T-helper 17 cell (primary cell): ENCODE measurements around the gene RPP25. TPM values are rescaled to one million over a fixed set of nuclear protein-coding genes. Genes with fewer than 3 reads are reported as not detected.

Source experiments
- ATAC-seq: fragments of 150-1000 bp; cut with Tn5 transposase; 2 replicates; pipeline ENCODE4 v1.10.0; 2021; ENCODE audit warnings: mild to moderate bottlenecking, moderate library complexity
- DNase-seq, 3 donors: peaks; one replicate each; pipeline versions ENCODE4 v3.0.0 to v3.0.0-alpha.2; 2020 to 2021
- H3K9me3 ChIP-seq: one replicate; pipeline ENCODE4 v1.7.0; 2013; ENCODE audit warnings: low read length, mild to moderate bottlenecking; ENCODE audit not compliant: control insufficient read depth, poor library complexity, severe bottlenecking
- H3K27ac Mint-ChIP-seq: one replicate; pipeline ENCODE4 v1.8.0; 2022; ENCODE audit warnings: mild to moderate bottlenecking, moderate library complexity, mixed read lengths
- H3K27me3 Mint-ChIP-seq: one replicate; pipeline ENCODE4 v1.8.0; 2022; ENCODE audit warnings: mixed read lengths
- H3K36me3 Mint-ChIP-seq: one replicate; pipeline ENCODE4 v1.8.0; 2022; ENCODE audit warnings: low read depth, mixed read lengths
- H3K4me1 Mint-ChIP-seq: one replicate; pipeline ENCODE4 v1.8.0; 2022; ENCODE audit warnings: mild to moderate bottlenecking, mixed read lengths
- H3K4me3 Mint-ChIP-seq: one replicate; pipeline ENCODE4 v1.8.0; 2022; ENCODE audit warnings: mild to moderate bottlenecking, moderate library complexity, mixed read lengths
- total RNA-seq, 4 donors: library from RNA in 2 of 4; stranded (reverse) in 2 of 4; gene quantifications; one replicate each; pipeline ENCODE4 v1.2.3 and lab custom pipeline; 2022 to 2026

RPP25 gene
- total RNA-seq, 2 donors from 2014 or later: 0.99 to 1.3 TPM

- Mint-ChIP-seq H3K36me3 (peaks cover 6% of the 10 kb centered on the region), H3K4me3 (no peak overlapping the region), H3K27ac (no peak overlapping the region), H3K27me3 (peaks cover 33% of the 10 kb centered on the region), H3K4me1 (peaks cover 6% of the 10 kb centered on the region)
- DNase-seq (no peak), ATAC-seq (no peak)
- H3K9me3 ChIP-seq: no peaks in the 10 kb centered on the region
Observed at GRCh38 chr15:74983725-74984231, 27.2 kb upstream of the RPP25 start.

- peaks cover 6% of the 10 kb centered on the region for H3K36me3 Mint-ChIP-seq
- peaks cover 10% of the 10 kb centered on the region for H3K4me1 Mint-ChIP-seq
- no peak overlapping the region for H3K27ac Mint-ChIP-seq
- ATAC-seq (no peak), DNase-seq (no peak)
- peaks cover 40% of the 10 kb centered on the region for H3K27me3 Mint-ChIP-seq
- H3K4me3 Mint-ChIP-seq: no peak overlapping the region
- H3K9me3 ChIP-seq: no peaks in the 10 kb centered on the region
Observed at GRCh38 chr15:74982183-74982582, 25.6 kb upstream of the RPP25 start.

- Mint-ChIP-seq H3K4me1 (peaks cover 6% of the 10 kb centered on the region), H3K36me3 (no peaks in the 10 kb centered on the region), H3K27ac (no peak overlapping the region), H3K27me3 (peaks cover 24% of the 10 kb centered on the region), H3K4me3 (no peak overlapping the region)
- no peaks in the 10 kb centered on the region for H3K9me3 ChIP-seq
- DNase-seq (no peak), ATAC-seq (peak; percentile 59)
Observed at GRCh38 chr15:74978503-74978902, 21.9 kb upstream of the RPP25 start.

- Mint-ChIP-seq H3K27ac (peak overlapping the region; percentile 34), H3K4me3 (no peak overlapping the region), H3K36me3 (no peaks in the 10 kb centered on the region), H3K27me3 (peaks cover 23% of the 10 kb centered on the region), H3K4me1 (peaks cover 6% of the 10 kb centered on the region)
- ATAC-seq (no peak), DNase-seq (no peak)
- no peaks in the 10 kb centered on the region for H3K9me3 ChIP-seq
Observed at GRCh38 chr15:74978077-74978476, 21.5 kb upstream of the RPP25 start.

GRCh38 chr15:74977599-74977998, 21.0 kb upstream of the RPP25 start:
- no peak for DNase-seq
- Mint-ChIP-seq H3K4me3 (no peak overlapping the region), H3K36me3 (peaks cover 4% of the 10 kb centered on the region), H3K27ac (peak overlapping the region; percentile 34), H3K4me1 (peaks cover 9% of the 10 kb centered on the region), H3K27me3 (peaks cover 28% of the 10 kb centered on the region)
- no peaks in the 10 kb centered on the region for H3K9me3 ChIP-seq
- ATAC-seq: no peak

GRCh38 chr15:74976159-74976558, 19.6 kb upstream of the RPP25 start:
- ATAC-seq: no peak
- Mint-ChIP-seq H3K36me3 (peaks cover 4% of the 10 kb centered on the region), H3K27me3 (peaks cover 29% of the 10 kb centered on the region), H3K4me3 (no peak overlapping the region), H3K4me1 (peaks cover 9% of the 10 kb centered on the region), H3K27ac (no peak overlapping the region)
- no peaks in the 10 kb centered on the region for H3K9me3 ChIP-seq
- no peak for DNase-seq

GRCh38 chr15:74967670-74968069, 11.1 kb upstream of the RPP25 start:
- H3K9me3 ChIP-seq: no peaks in the 10 kb centered on the region
- Mint-ChIP-seq H3K4me1 (no peaks in the 10 kb centered on the region), H3K36me3 (peaks cover under 1% of the 10 kb centered on the region), H3K27ac (no peak overlapping the region), H3K27me3 (peaks cover 2% of the 10 kb centered on the region), H3K4me3 (no peak overlapping the region)
- ATAC-seq (no peak), DNase-seq (no peak)

- no peak for ATAC-seq
- no peaks in the 10 kb centered on the region for H3K36me3 Mint-ChIP-seq
- H3K4me1 Mint-ChIP-seq: peaks cover 5% of the 10 kb centered on the region
- no peak overlapping the region for H3K27ac Mint-ChIP-seq
- peaks cover under 1% of the 10 kb centered on the region for H3K27me3 Mint-ChIP-seq
- no peak for DNase-seq
- H3K4me3 Mint-ChIP-seq: no peak overlapping the region
- H3K9me3 ChIP-seq: no peaks in the 10 kb centered on the region
Observed at GRCh38 chr15:74964794-74965193, 8.2 kb upstream of the RPP25 start.

GRCh38 chr15:74963213-74963612, 6.6 kb upstream of the RPP25 start:
- Mint-ChIP-seq H3K4me3 (no peak overlapping the region), H3K4me1 (peaks cover 13% of the 10 kb centered on the region), H3K36me3 (peaks cover 2% of the 10 kb centered on the region), H3K27me3 (peaks cover 16% of the 10 kb centered on the region), H3K27ac (no peak overlapping the region)
- ATAC-seq (no peak), DNase-seq (no peak)
- no peaks in the 10 kb centered on the region for H3K9me3 ChIP-seq

GRCh38 chr15:74962671-74963070, 6.1 kb upstream of the RPP25 start:
- DNase-seq (no peak), ATAC-seq (no peak)
- Mint-ChIP-seq H3K36me3 (peaks cover 2% of the 10 kb centered on the region), H3K4me1 (peaks cover 16% of the 10 kb centered on the region), H3K4me3 (no peak overlapping the region), H3K27me3 (peaks cover 22% of the 10 kb centered on the region), H3K27ac (no peak overlapping the region)
- no peaks in the 10 kb centered on the region for H3K9me3 ChIP-seq

GRCh38 chr15:74962219-74962618, 5.6 kb upstream of the RPP25 start:
- DNase-seq (no peak), ATAC-seq (no peak)
- Mint-ChIP-seq H3K36me3 (peaks cover 2% of the 10 kb centered on the region), H3K27me3 (peaks cover 26% of the 10 kb centered on the region), H3K4me3 (no peak overlapping the region), H3K4me1 (peaks cover 17% of the 10 kb centered on the region), H3K27ac (no peak overlapping the region)
- H3K9me3 ChIP-seq: no peaks in the 10 kb centered on the region

- peaks cover 26% of the 10 kb centered on the region for H3K27me3 Mint-ChIP-seq
- no peak overlapping the region for H3K27ac Mint-ChIP-seq
- ATAC-seq: no peak
- no peak for DNase-seq
- H3K4me1 Mint-ChIP-seq: peaks cover 17% of the 10 kb centered on the region
- H3K4me3 Mint-ChIP-seq: no peak overlapping the region
- peaks cover 2% of the 10 kb centered on the region for H3K36me3 Mint-ChIP-seq
- no peaks in the 10 kb centered on the region for H3K9me3 ChIP-seq
Observed at GRCh38 chr15:74961616-74962015, 5.0 kb upstream of the RPP25 start.

GRCh38 chr15:74960995-74961588, 4.5 kb upstream of the RPP25 start:
- peaks cover 26% of the 10 kb centered on the region for H3K27me3 Mint-ChIP-seq
- DNase-seq (no peak), ATAC-seq (no peak)
- H3K9me3 ChIP-seq: no peaks in the 10 kb centered on the region
- no peak overlapping the region for H3K4me3 Mint-ChIP-seq
- H3K27ac Mint-ChIP-seq: no peak overlapping the region
- peaks cover 17% of the 10 kb centered on the region for H3K4me1 Mint-ChIP-seq
- H3K36me3 Mint-ChIP-seq: peaks cover 2% of the 10 kb centered on the region

GRCh38 chr15:74960286-74960685, 3.7 kb upstream of the RPP25 start:
- no peak overlapping the region for H3K27ac Mint-ChIP-seq
- peaks cover 26% of the 10 kb centered on the region for H3K27me3 Mint-ChIP-seq
- H3K9me3 ChIP-seq: no peaks in the 10 kb centered on the region
- ATAC-seq: no peak
- peaks cover 2% of the 10 kb centered on the region for H3K36me3 Mint-ChIP-seq
- no peak for DNase-seq
- peaks cover 19% of the 10 kb centered on the region for H3K4me1 Mint-ChIP-seq
- H3K4me3 Mint-ChIP-seq: no peak overlapping the region
